ENCODE data around the gene CCPG1. TPM values are rescaled to one million over a fixed set of nuclear protein-coding genes. Genes with fewer than 3 reads are reported as not detected.
"Not testable (repeated sequence)": the region's sequence is repeated elsewhere in the genome, so short reads cannot be mapped to it uniquely, and the experiment has no call there.

Gene CCPG1
- polyA plus RNA-seq, 1 donor from 2014 or later, result 64.2 TPM

GRCh38 chr15:55402707-55403106, 5.5 kb downstream of the CCPG1 start:
- Histone ChIP-seq H3K36me3 (ENCODE audit: insufficient read depth, low read length) (no peaks in the 10 kb centered on the region), H3K9ac (ENCODE audit: low read length) (no peak overlapping the region), H3K9me2 (ENCODE audit: insufficient read depth, low read length) (no peaks in the 10 kb centered on the region), H3K4me3 (ENCODE audit: low read length) (no peak overlapping the region), H3K27ac (ENCODE audit: low read length) (no peak overlapping the region), H3K4me2 (ENCODE audit: low read length) (no peak overlapping the region), H3K79me2 (replicated peaks; ENCODE audit: insufficient read depth, low read length) (peaks cover 3% of the 10 kb centered on the region), H3K27me3 (ENCODE audit: insufficient read depth, low read depth, low read length) (no peaks in the 10 kb centered on the region), H3K9me3 (ENCODE audit: low read length) (no peaks in the 10 kb centered on the region), H4K20me1 (ENCODE audit: insufficient read depth) (no peaks in the 10 kb centered on the region), H2AFZ (ENCODE audit: low read depth, low read length) (no peak overlapping the region), H3F3A (ENCODE audit: insufficient read depth, low read length, poor library complexity, severe bottlenecking) (no peaks in the 10 kb centered on the region)
- TF ChIP-seq RAD21 (conservative IDR thresholded peaks at IDR 0.05) (no peak), EP300 (conservative IDR thresholded peaks at IDR 0.05; ENCODE audit: poor library complexity, severe bottlenecking) (no peak), MXI1 (conservative IDR thresholded peaks at IDR 0.05; ENCODE audit: poor library complexity, severe bottlenecking) (no peak), REST (IDR thresholded peaks at IDR 0.05; ENCODE audit: borderline replicate concordance) (no peak), SMC3 (conservative IDR thresholded peaks at IDR 0.05; ENCODE audit: poor library complexity) (no peak), CTCF (IDR thresholded peaks at IDR 0.05; ENCODE audit: poor library complexity, severe bottlenecking) (no peak), TAF1 (IDR thresholded peaks at IDR 0.05; ENCODE audit: low read depth) (no peak), POLR2AphosphoS5 (IDR thresholded peaks at IDR 0.05) (no peak), EZH2 (IDR thresholded peaks at IDR 0.05; ENCODE audit: borderline replicate concordance, insufficient read depth, low read length, poor library complexity, severe bottlenecking) (no peak)

- Histone ChIP-seq H3K9ac (ENCODE audit: low read length) (no peak overlapping the region), H2AFZ (ENCODE audit: low read depth, low read length) (no peak overlapping the region), H3K27ac (ENCODE audit: low read length) (no peak overlapping the region), H3K9me2 (ENCODE audit: insufficient read depth, low read length) (no peaks in the 10 kb centered on the region), H3F3A (ENCODE audit: insufficient read depth, low read length, poor library complexity, severe bottlenecking) (no peaks in the 10 kb centered on the region), H4K20me1 (ENCODE audit: insufficient read depth) (no peaks in the 10 kb centered on the region), H3K4me2 (ENCODE audit: low read length) (no peak overlapping the region), H3K27me3 (ENCODE audit: insufficient read depth, low read depth, low read length) (no peaks in the 10 kb centered on the region), H3K36me3 (ENCODE audit: insufficient read depth, low read length) (no peaks in the 10 kb centered on the region), H3K79me2 (replicated peaks; ENCODE audit: insufficient read depth, low read length) (peaks cover 3% of the 10 kb centered on the region), H3K4me3 (ENCODE audit: low read length) (no peak overlapping the region), H3K9me3 (ENCODE audit: low read length) (no peaks in the 10 kb centered on the region)
- TF ChIP-seq CTCF (IDR thresholded peaks at IDR 0.05; ENCODE audit: poor library complexity, severe bottlenecking), result no peak
- TF ChIP-seq MXI1 (conservative IDR thresholded peaks at IDR 0.05; ENCODE audit: poor library complexity, severe bottlenecking), result no peak
- no peak for TF ChIP-seq RAD21 (conservative IDR thresholded peaks at IDR 0.05)
- TF ChIP-seq SMC3 (conservative IDR thresholded peaks at IDR 0.05; ENCODE audit: poor library complexity), result no peak
- no peak for TF ChIP-seq POLR2AphosphoS5 (IDR thresholded peaks at IDR 0.05)
- no peak for TF ChIP-seq EZH2 (IDR thresholded peaks at IDR 0.05; ENCODE audit: borderline replicate concordance, insufficient read depth, low read length, poor library complexity, severe bottlenecking)
- no peak for TF ChIP-seq TAF1 (IDR thresholded peaks at IDR 0.05; ENCODE audit: low read depth)
- no peak for TF ChIP-seq EP300 (conservative IDR thresholded peaks at IDR 0.05; ENCODE audit: poor library complexity, severe bottlenecking)
- TF ChIP-seq REST (IDR thresholded peaks at IDR 0.05; ENCODE audit: borderline replicate concordance), result no peak
Measured at GRCh38 chr15:55401786-55402246, 6.3 kb downstream of the CCPG1 start.

- not testable (repeated sequence) for H3K27ac ChIP-seq (ENCODE audit: low read length); H4K20me1 ChIP-seq (ENCODE audit: insufficient read depth); H3K36me3 ChIP-seq (ENCODE audit: insufficient read depth, low read length); H3K9me2 ChIP-seq (ENCODE audit: insufficient read depth, low read length); H2AFZ ChIP-seq (ENCODE audit: low read depth, low read length); H3K79me2 ChIP-seq (replicated peaks; ENCODE audit: insufficient read depth, low read length); H3K4me2 ChIP-seq (ENCODE audit: low read length); H3F3A ChIP-seq (ENCODE audit: insufficient read depth, low read length, poor library complexity, severe bottlenecking); H3K9ac ChIP-seq (ENCODE audit: low read length); H3K4me3 ChIP-seq (ENCODE audit: low read length); H3K27me3 ChIP-seq (ENCODE audit: insufficient read depth, low read depth, low read length); H3K9me3 ChIP-seq (ENCODE audit: low read length)
Measured at GRCh38 chr15:55400050-55400449, 8.1 kb downstream of the CCPG1 start.
